Mesendoderm (in vitro differentiated cells): ENCODE measurements around the gene ETFDH. TPM values are rescaled to one million over a fixed set of nuclear protein-coding genes. Genes with fewer than 3 reads are reported as not detected.

Experiments
- DNase-seq: peaks from one replicate; pipeline ENCODE4 v3.0.0; 2013
- H2AK5ac ChIP-seq: 2 replicates; pipeline ENCODE4 v1.6.1; 2013; ENCODE audit warnings: low read length, inconsistent platforms
- H2BK120ac ChIP-seq: 2 replicates; pipeline ENCODE4 v1.6.1; 2013; ENCODE audit warnings: low read depth, mild to moderate bottlenecking, low read length, moderate library complexity, mixed read lengths
- H2BK15ac ChIP-seq: replicated peaks from 2 replicates; pipeline ENCODE4 v1.6.1; 2013; ENCODE audit warnings: low read depth, mild to moderate bottlenecking, moderate library complexity
- H2BK5ac ChIP-seq: 2 replicates; pipeline ENCODE4 v1.6.1; 2013; ENCODE audit warnings: low read length, inconsistent platforms
- H3K18ac ChIP-seq: 2 replicates; pipeline ENCODE4 v1.6.1; 2013; ENCODE audit warnings: mild to moderate bottlenecking, low read length, mixed read lengths
- H3K23ac ChIP-seq: one replicate; pipeline ENCODE4 v1.6.1; 2013; ENCODE audit warnings: low read length
- H3K27ac ChIP-seq: 2 replicates; pipeline ENCODE4 v1.5.1; 2013; ENCODE audit warnings: low read depth, mild to moderate bottlenecking, inconsistent platforms, low read length, moderate library complexity
- H3K27me3 ChIP-seq: 2 replicates; pipeline ENCODE4 v1.6.1; 2013; ENCODE audit warnings: low read length, control low read depth, mild to moderate bottlenecking, inconsistent platforms; ENCODE audit not compliant: insufficient read depth, poor library complexity
- H3K36me3 ChIP-seq: 2 replicates; pipeline ENCODE4 v1.6.1; 2013; ENCODE audit warnings: low read length, inconsistent platforms; ENCODE audit not compliant: control insufficient read depth, insufficient read depth
- H3K4ac ChIP-seq: one replicate; pipeline ENCODE4 v1.6.1; 2013; ENCODE audit warnings: low read depth, mild to moderate bottlenecking, low read length, moderate library complexity
- H3K4me1 ChIP-seq: 2 replicates; pipeline ENCODE4 v1.6.1; 2013; ENCODE audit warnings: low read depth, low read length, inconsistent platforms; ENCODE audit not compliant: control insufficient read depth
- H3K4me2 ChIP-seq: 2 replicates; pipeline ENCODE4 v1.6.1; 2013; ENCODE audit warnings: low read length
- H3K4me3 ChIP-seq: 2 replicates; pipeline ENCODE4 v1.5.1; 2013; ENCODE audit warnings: mild to moderate bottlenecking, low read length
- H3K56ac ChIP-seq: one replicate; pipeline ENCODE4 v1.6.1; 2013; ENCODE audit warnings: low read length
- H3K79me1 ChIP-seq: 2 replicates; pipeline ENCODE4 v1.6.1; 2013; ENCODE audit warnings: low read length, inconsistent platforms
- H3K79me2 ChIP-seq: 2 replicates; pipeline ENCODE4 v1.6.1; 2013; ENCODE audit warnings: mild to moderate bottlenecking, low read length; ENCODE audit not compliant: control insufficient read depth, insufficient read depth
- H3K9ac ChIP-seq: 2 replicates; pipeline ENCODE4 v1.6.1; 2013; ENCODE audit warnings: low read length, inconsistent platforms
- H4K5ac ChIP-seq: one replicate; pipeline ENCODE4 v1.6.1; 2013; ENCODE audit warnings: low read length
- H4K8ac ChIP-seq: one replicate; pipeline ENCODE4 v1.6.1; 2013; ENCODE audit warnings: low read depth, mild to moderate bottlenecking, control low read depth, low read length, moderate library complexity
- WGBS: extraction: QIAGEN DNeasy Blood & Tissue Kit; methylation state at CpG from one replicate; pipeline ENCODE4 v1.1.7; 2013; ENCODE audit warnings: low lambda C conversion rate, missing lambda C conversion rate; ENCODE audit not compliant: insufficient coverage; ENCODE audit errors: extremely low coverage; 5-methylcytosine and 5-hydroxymethylcytosine counted together
- small RNA-seq: library from polyadenylated mRNA; stranded (forward); fragments of <200 nt; extraction: miRNeasy Mini kit (QIAGEN cat#:217004); gene quantifications from one replicate; pipeline ENCODE3, GENCODE V24; 2013; ENCODE audit not compliant: insufficient read depth

ETFDH gene

DNA sequence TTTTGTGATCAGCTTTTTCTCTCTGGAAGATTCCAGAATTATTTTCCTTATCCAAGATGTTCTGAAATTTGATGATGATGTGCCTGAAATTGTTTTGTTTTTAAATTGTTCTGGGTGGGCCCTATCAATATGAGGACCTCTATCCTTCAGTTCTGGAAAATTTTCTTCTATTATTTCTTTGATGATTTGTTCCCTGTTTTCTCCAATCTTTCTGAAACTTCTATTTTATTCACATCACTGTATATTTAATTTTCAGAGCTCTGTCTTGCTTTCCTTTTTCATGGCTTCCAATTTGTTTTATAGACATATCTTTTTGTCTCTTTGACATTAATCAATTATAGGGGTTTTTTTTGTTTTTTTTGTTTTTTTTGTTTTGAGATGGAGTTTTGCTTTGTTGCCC is 84.5 kb downstream of the ETFDH start:
- Histone ChIP-seq H2BK5ac (no peak overlapping the region), H3K18ac (no peak overlapping the region), H3K23ac (no peak overlapping the region), H3K56ac (no peak overlapping the region), H2AK5ac (no peak overlapping the region), H3K27ac (no peak overlapping the region), H2BK120ac (no peak overlapping the region), H3K4me2 (no peak overlapping the region), H4K8ac (no peak overlapping the region), H2BK15ac (no peak overlapping the region), H3K79me1 (no peaks in the 10 kb centered on the region), H4K5ac (no peak overlapping the region), H3K79me2 (no peaks in the 10 kb centered on the region), H3K4me1 (no peaks in the 10 kb centered on the region), H3K4me3 (no peak overlapping the region), H3K36me3 (no peaks in the 10 kb centered on the region), H3K4ac (no peak overlapping the region), H3K9ac (no peak overlapping the region), H3K27me3 (no peaks in the 10 kb centered on the region)
- DNase-seq, result no peak

- no CpG with 5 or more reads among the region's 4 CpGs for WGBS
- no peak for DNase-seq
- no peak overlapping the region for H3K9ac ChIP-seq
- no peak overlapping the region for H2AK5ac ChIP-seq
- H3K23ac ChIP-seq, result no peak overlapping the region
- no peak overlapping the region for H3K4me2 ChIP-seq
- no peak overlapping the region for H2BK5ac ChIP-seq
- no peak overlapping the region for H2BK120ac ChIP-seq
- H4K5ac ChIP-seq, result no peak overlapping the region
- H3K4ac ChIP-seq, result no peak overlapping the region
- no peak overlapping the region for H3K4me3 ChIP-seq
- no peaks in the 10 kb centered on the region for H3K36me3 ChIP-seq
- H3K79me1 ChIP-seq, result no peaks in the 10 kb centered on the region
- no peaks in the 10 kb centered on the region for H3K4me1 ChIP-seq
- H4K8ac ChIP-seq, result no peak overlapping the region
- H3K56ac ChIP-seq, result no peak overlapping the region
- no peak overlapping the region for H3K27ac ChIP-seq
- no peaks in the 10 kb centered on the region for H3K79me2 ChIP-seq
- no peaks in the 10 kb centered on the region for H3K27me3 ChIP-seq
- no peak overlapping the region for H3K18ac ChIP-seq
- H2BK15ac ChIP-seq, result no peak overlapping the region
These were observed 86.0 kb downstream of the ETFDH start for GRCh38 chr4:158758142-158758541.

DNA sequence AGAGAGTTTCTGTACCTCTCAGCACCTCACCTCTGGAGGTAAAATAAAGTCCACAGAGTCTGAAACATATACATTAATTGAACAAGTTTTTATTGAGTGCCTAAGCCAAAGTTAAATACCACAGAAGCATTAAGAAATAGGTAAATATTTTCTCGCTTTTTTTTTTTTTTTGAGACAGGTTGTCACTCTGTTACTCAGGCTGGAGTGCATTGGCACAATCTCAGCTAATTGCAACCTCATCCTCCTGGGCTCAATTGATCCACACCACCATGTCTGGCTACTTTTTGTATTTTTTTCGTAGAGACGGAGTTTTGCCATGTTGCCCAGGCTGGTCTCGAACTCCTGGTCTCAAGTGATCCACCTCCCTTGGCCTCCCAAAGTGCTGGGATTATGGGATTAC is 86.6 kb downstream of the ETFDH start:
- Histone ChIP-seq H2AK5ac (no peak overlapping the region), H3K36me3 (no peaks in the 10 kb centered on the region), H3K23ac (no peak overlapping the region), H3K79me1 (no peaks in the 10 kb centered on the region), H2BK5ac (no peak overlapping the region), H3K4me1 (no peaks in the 10 kb centered on the region), H3K4me2 (no peak overlapping the region), H3K27me3 (no peaks in the 10 kb centered on the region), H3K18ac (no peak overlapping the region), H3K27ac (no peak overlapping the region), H2BK15ac (no peak overlapping the region), H3K79me2 (no peaks in the 10 kb centered on the region), H3K9ac (no peak overlapping the region), H3K4ac (no peak overlapping the region), H4K8ac (no peak overlapping the region), H4K5ac (no peak overlapping the region), H3K56ac (no peak overlapping the region), H3K4me3 (no peak overlapping the region), H2BK120ac (no peak overlapping the region)
- DNase-seq, result no peak
- no CpG with 5 or more reads among the region's 4 CpGs for WGBS

Small RNA genes within 50 kb of the gene (small RNA-seq; reads per million reads assigned to genes)
- gene RF00012, result not detected
